MM.1S (cell line): ENCODE data around the gene SH3PXD2B.

ENCODE experiments used
- EZH2 ChIP-seq: fragments of 300-600 bp; sonication (generic); optimal IDR thresholded peaks from 2 replicates; pipeline ENCODE3; 2017; ENCODE audit warnings: low read depth, mild to moderate bottlenecking, antibody characterized with exemption, low read length, mixed read lengths
- TF ChIP-seq, protein P1 (sequence below): fragments of 300-600 bp; sonication (generic); IDR thresholded peaks from 2 replicates; pipeline ENCODE4 v1.5.1; 2016; ENCODE audit warnings: antibody characterized with exemption, low read length, mixed read lengths

DNA sequence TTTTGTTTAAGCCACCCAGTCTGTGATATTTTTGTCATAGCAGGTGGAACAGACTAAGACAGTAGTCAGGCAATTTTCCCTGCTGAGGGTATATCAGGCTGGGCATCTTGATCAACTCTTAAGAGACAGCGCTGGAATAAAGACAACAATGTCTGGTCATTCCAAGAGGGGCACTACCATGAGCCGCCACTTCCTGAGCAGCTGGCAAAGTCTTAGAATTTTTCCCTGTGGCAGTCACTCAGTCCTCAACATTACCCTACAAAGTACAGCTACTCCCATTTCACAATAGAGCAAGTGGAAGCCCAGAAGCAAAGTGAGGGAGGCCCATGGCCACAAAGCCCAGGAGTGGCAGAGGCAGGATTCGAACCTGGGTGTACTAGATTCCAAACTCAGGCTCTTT, 74.8 kb downstream of the SH3PXD2B start:
- TF ChIP-seq, protein P1, sequence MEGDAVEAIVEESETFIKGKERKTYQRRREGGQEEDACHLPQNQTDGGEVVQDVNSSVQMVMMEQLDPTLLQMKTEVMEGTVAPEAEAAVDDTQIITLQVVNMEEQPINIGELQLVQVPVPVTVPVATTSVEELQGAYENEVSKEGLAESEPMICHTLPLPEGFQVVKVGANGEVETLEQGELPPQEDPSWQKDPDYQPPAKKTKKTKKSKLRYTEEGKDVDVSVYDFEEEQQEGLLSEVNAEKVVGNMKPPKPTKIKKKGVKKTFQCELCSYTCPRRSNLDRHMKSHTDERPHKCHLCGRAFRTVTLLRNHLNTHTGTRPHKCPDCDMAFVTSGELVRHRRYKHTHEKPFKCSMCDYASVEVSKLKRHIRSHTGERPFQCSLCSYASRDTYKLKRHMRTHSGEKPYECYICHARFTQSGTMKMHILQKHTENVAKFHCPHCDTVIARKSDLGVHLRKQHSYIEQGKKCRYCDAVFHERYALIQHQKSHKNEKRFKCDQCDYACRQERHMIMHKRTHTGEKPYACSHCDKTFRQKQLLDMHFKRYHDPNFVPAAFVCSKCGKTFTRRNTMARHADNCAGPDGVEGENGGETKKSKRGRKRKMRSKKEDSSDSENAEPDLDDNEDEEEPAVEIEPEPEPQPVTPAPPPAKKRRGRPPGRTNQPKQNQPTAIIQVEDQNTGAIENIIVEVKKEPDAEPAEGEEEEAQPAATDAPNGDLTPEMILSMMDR, result no peak
- TF ChIP-seq EZH2, result no peak
